Activated naive CD8-positive, alpha-beta T cell treated with anti-CD3 and anti-CD28 coated beads, Interleukin-2, amount 10 ng/mL, durations not matched to agents 7 days and 5 days (primary cell): ENCODE data around the gene LRRC4. TPM values are rescaled to one million over a fixed set of nuclear protein-coding genes. Genes with fewer than 3 reads are reported as not detected.

ENCODE experiments used
- ATAC-seq: fragments of 150-1000 bp; cut with Tn5 transposase; one replicate; pipeline ENCODE4 v1.10.0; 2021; ENCODE audit warnings: low read depth, moderate library complexity
- POLR2A ChIA-PET: fragments of 350-600 bp; sonication (Branson Sonifier 250); formaldehyde crosslinking; loops from one replicate; lab custom pipeline; 2021; ENCODE audit warnings: antibody characterized with exemption; lab: Charles Lee
- DNase-seq: peaks from one replicate; pipeline ENCODE4 v3.0.0; 2021
- H3K27ac Mint-ChIP-seq: one replicate; pipeline ENCODE4 v1.8.0; 2022; ENCODE audit warnings: mild to moderate bottlenecking, mixed read lengths
- H3K27me3 Mint-ChIP-seq: one replicate; pipeline ENCODE4 v1.8.0; 2022; ENCODE audit warnings: mild to moderate bottlenecking, moderate library complexity, mixed read lengths
- H3K36me3 Mint-ChIP-seq: one replicate; pipeline ENCODE4 v1.8.0; 2021; ENCODE audit warnings: mild to moderate bottlenecking, mixed read lengths
- H3K4me1 Mint-ChIP-seq: one replicate; pipeline ENCODE4 v1.8.0; 2021; ENCODE audit warnings: mixed read lengths
- H3K4me3 Mint-ChIP-seq: one replicate; pipeline ENCODE4 v1.8.0; 2022; ENCODE audit warnings: mild to moderate bottlenecking, moderate library complexity, mixed read lengths
- H3K9me3 Mint-ChIP-seq: one replicate; pipeline ENCODE4 v1.8.0; 2021; ENCODE audit warnings: mixed read lengths
- total RNA-seq, 2 experiments: library from RNA; stranded (reverse); gene quantifications; one replicate each; pipeline ENCODE4 v1.2.3, GENCODE V29; 2021

Gene LRRC4
- total RNA-seq, 2 experiments from 2014 or later, result 0.11 TPM; not detected in 1

DNA sequence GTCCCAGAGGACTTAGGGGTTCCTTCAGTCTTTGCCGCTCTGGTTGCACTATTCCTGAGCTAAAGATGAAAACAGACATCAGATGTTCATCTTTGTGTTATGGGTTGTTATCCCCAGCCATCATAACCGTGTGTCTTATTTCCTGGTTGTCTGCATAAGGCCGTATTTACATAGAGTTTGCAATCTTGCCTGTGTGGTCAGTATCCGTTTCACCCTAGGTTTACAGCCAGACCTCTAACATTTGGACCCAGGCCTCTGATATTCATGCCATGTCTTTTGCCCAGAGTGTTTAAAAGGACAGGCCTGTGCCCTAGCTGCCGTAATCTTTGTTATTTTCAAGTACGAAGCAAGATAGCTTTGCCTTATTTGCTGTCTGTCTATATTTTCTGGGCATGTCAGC lies 26.6 kb downstream of the LRRC4 start:
- Mint-ChIP-seq H3K4me3 (no peak overlapping the region), H3K9me3 (no peaks in the 10 kb centered on the region), H3K27me3 (no peaks in the 10 kb centered on the region), H3K4me1 (peaks cover 13% of the 10 kb centered on the region), H3K27ac (no peak overlapping the region), H3K36me3 (peaks cover 5% of the 10 kb centered on the region)
- POLR2A ChIA-PET, result no interaction called here
- no peak for DNase-seq
- no peak for ATAC-seq

DNA sequence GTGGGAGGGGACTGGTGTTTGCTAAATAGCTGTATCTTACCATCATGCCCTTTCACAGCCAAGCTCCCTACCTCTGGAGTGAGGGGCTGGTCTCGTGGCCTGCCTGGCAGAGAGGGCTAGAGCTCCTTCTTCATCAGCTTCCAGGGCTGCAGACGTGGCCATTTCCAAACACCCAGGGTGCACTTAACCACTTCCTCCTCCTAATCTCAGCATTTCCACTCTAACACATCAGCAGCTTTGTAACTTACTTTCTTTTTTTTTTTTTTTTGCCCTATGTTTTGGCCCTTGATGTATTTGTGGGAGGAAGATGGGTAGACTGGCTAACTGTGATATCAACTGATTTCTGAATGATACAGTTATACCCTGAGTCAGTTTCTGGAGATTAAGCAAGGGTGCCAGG lies 27.4 kb downstream of the LRRC4 start:
- no peaks in the 10 kb centered on the region for H3K9me3 Mint-ChIP-seq
- POLR2A ChIA-PET, result interaction anchor here (0.6 to 0.7 kb wide), 2 partner anchors 31 to 328 kb away, joined by 3 read pairs; no protein-coding TSS in a partner anchor

DNA sequence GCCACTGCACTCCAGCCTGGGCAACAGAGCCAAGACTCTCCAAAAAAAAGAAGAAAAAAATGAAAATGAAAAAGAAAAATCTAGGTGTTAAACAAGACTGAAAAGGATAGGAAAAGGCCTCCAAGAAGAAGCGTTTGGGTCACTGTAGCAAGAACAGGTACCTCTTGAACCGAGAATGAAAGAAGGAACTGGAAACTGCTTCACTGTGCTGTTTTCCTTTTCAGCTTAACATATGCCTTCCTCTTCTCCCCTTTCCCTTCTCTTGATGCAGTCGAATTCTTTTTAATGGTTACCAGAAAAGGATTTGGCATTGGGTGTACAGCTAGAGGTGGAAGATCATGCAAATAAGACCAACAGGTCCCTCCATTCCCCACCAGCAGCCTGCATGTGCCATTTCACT lies 28.1 kb downstream of the LRRC4 start:
- H3K27ac Mint-ChIP-seq, result no peak overlapping the region
- no peak for DNase-seq
- H3K9me3 Mint-ChIP-seq, result no peaks in the 10 kb centered on the region
- H3K4me3 Mint-ChIP-seq, result no peak overlapping the region
- POLR2A ChIA-PET, result interaction anchor here (0.6 to 0.7 kb wide), 2 partner anchors 32 to 328 kb away, joined by 3 read pairs; no protein-coding TSS in a partner anchor
- H3K4me1 Mint-ChIP-seq, result peaks cover 13% of the 10 kb centered on the region
- no peaks in the 10 kb centered on the region for H3K27me3 Mint-ChIP-seq
- H3K36me3 Mint-ChIP-seq, result peaks cover 5% of the 10 kb centered on the region
- ATAC-seq, result no peak

More for the DNA sequence above, 27.4 kb downstream of the LRRC4 start:
- Mint-ChIP-seq H3K4me3 (no peak overlapping the region), H3K36me3 (peaks cover 5% of the 10 kb centered on the region), H3K4me1 (peaks cover 13% of the 10 kb centered on the region), H3K27ac (no peak overlapping the region), H3K27me3 (no peaks in the 10 kb centered on the region)
- no peak for DNase-seq
- peak; percentile 60 for ATAC-seq

DNA sequence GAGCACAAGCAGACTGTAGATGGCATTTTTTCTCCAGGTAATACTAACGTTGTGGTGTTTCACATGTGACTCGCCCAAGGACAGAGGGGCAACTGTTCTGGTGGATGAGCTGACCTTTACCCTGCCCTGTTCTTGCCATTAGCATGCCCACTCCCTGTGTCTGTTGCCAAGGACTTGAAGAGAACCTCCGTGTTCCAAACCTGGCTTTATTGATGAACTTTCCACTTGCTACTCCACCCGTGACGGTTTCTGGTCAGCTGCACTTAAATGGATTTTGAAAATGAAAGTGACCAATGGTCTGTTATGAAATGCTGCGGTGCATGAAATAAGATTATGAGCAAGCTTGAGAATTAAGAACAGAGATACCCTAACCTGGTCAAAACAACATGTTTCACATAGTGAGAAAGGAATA lies 30.4 kb downstream of the LRRC4 start:
- H3K27me3 Mint-ChIP-seq, result no peaks in the 10 kb centered on the region
- H3K4me3 Mint-ChIP-seq, result no peak overlapping the region
- peaks cover 5% of the 10 kb centered on the region for H3K36me3 Mint-ChIP-seq
- H3K4me1 Mint-ChIP-seq, result peaks cover 13% of the 10 kb centered on the region
- H3K27ac Mint-ChIP-seq, result no peak overlapping the region
- ATAC-seq, result no peak
- POLR2A ChIA-PET, result no interaction called here
- no peaks in the 10 kb centered on the region for H3K9me3 Mint-ChIP-seq
- no peak for DNase-seq

DNA sequence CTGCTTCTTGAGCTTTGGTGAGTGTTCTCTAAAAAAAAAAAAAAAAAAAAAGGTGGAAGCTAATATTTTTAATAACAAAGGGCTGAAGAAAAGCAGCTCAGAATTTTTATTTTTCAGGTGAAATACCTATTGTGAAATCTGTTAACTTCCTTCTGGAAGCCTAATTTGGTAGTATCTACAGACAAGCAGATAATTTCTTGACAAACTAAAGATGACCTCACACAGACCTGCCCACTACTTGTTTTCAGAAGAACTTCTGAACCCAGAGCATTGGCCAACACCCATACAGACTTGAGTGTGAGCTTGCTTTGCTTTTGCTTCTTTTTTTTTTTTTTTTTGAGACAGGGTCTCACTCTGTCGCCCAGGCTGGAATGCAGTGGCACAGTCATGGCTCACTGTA lies 31.2 kb downstream of the LRRC4 start:
- POLR2A ChIA-PET, result no interaction called here
- Mint-ChIP-seq H3K4me3 (no peak overlapping the region), H3K36me3 (peaks cover 2% of the 10 kb centered on the region), H3K27ac (no peak overlapping the region), H3K27me3 (no peaks in the 10 kb centered on the region), H3K9me3 (no peaks in the 10 kb centered on the region), H3K4me1 (peaks cover 13% of the 10 kb centered on the region)
- DNase-seq (no peak), ATAC-seq (no peak)

DNA sequence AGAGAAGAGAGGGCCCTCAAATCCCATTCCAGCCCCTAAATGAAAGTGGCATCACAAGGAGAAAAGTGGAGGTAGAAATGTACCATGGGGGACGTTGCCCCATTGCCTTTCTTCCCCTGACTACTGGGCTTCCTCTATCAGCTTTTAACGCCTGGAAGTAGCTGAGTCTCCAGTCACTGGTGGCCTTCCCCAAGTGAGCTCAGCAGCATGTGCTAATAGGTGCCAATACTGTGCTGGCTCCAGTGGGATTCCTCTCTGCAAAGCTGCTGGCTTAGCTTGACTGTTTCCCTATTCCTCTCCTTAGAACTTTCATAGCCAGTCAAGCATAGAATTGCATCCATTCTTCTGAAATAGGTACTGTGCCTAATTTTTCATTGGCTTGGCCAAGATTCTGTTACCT lies 32.6 kb downstream of the LRRC4 start:
- ATAC-seq (no peak), DNase-seq (no peak)
- peaks cover 6% of the 10 kb centered on the region for H3K36me3 Mint-ChIP-seq
- H3K27me3 Mint-ChIP-seq, result no peaks in the 10 kb centered on the region
- no peaks in the 10 kb centered on the region for H3K9me3 Mint-ChIP-seq
- H3K27ac Mint-ChIP-seq, result no peak overlapping the region
- no peak overlapping the region for H3K4me3 Mint-ChIP-seq
- POLR2A ChIA-PET, result no interaction called here
- peaks cover 7% of the 10 kb centered on the region for H3K4me1 Mint-ChIP-seq

DNA sequence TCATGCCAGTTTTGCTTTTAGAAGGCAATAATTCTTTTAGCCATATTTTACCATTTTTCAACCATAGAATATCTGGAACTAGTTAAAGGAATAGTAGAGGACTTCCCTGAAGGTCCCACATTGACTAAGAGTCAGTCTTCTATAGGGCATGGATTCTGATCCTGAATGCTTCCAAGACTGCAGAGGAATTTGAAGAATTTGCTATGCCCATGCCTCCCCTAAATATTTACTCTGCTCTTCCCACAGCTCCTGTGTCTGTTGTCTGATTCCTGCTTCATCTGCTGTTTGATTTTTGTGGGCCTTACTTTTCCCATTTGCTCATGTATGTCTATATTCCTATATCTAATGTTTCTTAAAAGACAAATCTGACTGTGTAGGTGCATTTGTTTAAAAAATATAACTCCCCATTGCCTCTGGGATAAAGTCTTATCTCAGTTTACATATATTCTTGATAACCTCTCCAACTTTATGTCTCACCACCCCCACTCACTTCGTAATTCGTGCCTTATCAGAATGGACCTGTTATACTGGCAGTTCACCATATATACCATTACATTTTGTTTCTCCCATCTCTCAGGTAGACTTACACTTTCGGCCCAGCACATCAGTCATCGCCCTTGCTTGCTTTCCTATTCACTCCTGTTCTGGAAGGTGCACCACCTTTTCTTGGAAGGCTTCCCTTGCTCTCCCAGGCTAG lies 33.9 kb downstream of the LRRC4 start:
- H3K4me1 Mint-ChIP-seq, result peaks cover 3% of the 10 kb centered on the region
- POLR2A ChIA-PET, result no interaction called here
- ATAC-seq, result no peak
- no peaks in the 10 kb centered on the region for H3K27me3 Mint-ChIP-seq
- H3K27ac Mint-ChIP-seq, result no peak overlapping the region
- H3K36me3 Mint-ChIP-seq, result peaks cover 12% of the 10 kb centered on the region
- DNase-seq, result no peak
- no peak overlapping the region for H3K4me3 Mint-ChIP-seq
- no peaks in the 10 kb centered on the region for H3K9me3 Mint-ChIP-seq

DNA sequence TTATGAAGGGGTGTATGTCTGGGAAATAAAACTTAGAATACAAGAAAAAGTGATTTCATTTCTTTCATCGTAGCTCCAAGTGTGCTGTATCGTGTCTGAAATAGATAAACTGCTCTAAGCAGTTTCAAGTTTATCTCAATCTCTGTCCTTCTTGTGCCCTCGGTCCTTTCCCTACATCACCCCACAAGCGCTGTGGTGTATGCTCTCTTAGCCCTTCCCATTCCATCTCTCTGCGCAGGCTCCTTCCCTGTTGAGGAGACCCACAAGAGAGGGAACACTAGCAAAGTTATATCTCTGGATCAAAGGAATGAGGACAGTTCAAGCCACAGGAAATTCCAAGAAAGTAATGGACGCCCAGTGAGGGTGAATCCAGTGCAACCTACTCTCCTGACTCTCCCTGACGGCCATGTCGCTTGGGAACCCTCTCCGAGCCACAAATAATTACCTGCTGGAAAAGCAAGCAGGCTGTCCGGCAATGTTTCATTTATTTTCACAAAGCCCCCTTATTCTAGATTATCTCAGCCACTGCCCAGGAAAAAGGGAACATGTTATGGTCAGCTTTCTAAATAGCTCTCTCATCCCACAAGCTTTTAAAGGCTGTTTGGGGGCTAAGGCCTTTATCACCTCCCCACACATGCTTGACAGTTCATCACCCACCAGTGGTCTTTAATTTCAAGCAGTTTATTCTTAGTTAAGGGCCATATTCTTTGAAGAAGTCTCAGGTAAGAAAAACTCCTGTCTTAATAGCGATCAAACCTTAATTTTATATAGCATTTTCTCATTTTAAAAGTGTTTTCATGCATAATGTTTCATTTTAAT lies 34.8 kb downstream of the LRRC4 start:
- no peaks in the 10 kb centered on the region for H3K9me3 Mint-ChIP-seq
- POLR2A ChIA-PET, result no interaction called here
- no peak for ATAC-seq
- H3K27me3 Mint-ChIP-seq, result no peaks in the 10 kb centered on the region
- no peak overlapping the region for H3K27ac Mint-ChIP-seq
- H3K4me3 Mint-ChIP-seq, result no peak overlapping the region
- H3K36me3 Mint-ChIP-seq, result peaks cover 13% of the 10 kb centered on the region
- DNase-seq, result no peak
- peaks cover 3% of the 10 kb centered on the region for H3K4me1 Mint-ChIP-seq

DNA sequence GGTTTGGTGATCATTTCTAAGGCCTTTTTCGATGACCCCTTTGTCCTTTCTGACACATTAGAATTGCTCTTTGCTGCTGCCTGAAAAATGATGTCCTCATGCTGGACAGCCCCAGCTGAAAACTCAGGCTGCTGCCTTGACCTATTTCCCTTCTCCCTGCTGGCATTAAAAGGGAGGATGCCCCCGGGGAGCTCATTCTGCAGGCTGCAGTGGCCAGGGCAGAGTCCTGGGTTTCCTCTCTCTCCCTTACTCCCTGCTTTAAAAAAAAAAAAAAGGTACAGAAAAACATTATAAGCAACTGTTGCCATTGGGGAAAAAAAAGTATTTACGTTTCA lies 35.4 kb downstream of the LRRC4 start:
- Mint-ChIP-seq H3K4me3 (no peak overlapping the region), H3K9me3 (no peaks in the 10 kb centered on the region), H3K27ac (no peak overlapping the region), H3K4me1 (peaks cover 1% of the 10 kb centered on the region), H3K27me3 (no peaks in the 10 kb centered on the region), H3K36me3 (peaks cover 15% of the 10 kb centered on the region)
- POLR2A ChIA-PET, result no interaction called here
- ATAC-seq, result no peak
- DNase-seq, result no peak

DNA sequence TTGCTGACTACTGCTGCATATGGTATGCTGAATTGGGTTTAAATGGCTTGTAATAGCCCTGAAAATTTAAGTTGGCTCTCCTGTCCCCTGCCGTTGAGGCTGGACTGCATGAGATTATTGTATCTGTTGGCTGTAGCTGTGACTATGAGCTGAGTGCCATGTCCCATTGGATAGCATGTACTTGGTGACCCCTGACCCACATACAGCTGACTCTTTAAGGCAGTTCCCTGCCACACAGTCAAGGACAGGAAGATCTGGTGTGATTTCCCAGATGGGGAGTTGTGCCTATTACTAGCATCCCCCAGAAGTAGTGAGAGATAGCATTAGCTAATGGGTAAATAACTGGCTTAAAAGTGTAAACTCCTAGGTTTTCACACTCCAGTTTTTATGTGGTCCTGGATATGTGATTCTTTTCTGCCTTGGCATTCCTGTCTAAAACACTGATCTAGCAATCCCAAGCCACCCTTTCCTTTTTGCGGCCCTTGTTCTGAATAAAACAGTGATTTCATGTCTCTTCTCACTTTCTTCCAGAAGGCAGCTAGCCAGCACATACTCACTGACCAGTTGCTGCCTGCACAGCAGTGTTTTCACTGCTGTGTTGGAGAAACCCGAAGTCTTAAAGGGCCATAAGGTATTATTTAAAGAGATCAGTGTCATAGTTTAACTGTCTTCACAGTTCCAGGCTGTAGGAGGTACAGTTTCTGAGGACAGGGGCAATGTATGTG lies 35.9 kb downstream of the LRRC4 start:
- DNase-seq (no peak), ATAC-seq (no peak)
- Mint-ChIP-seq H3K4me3 (no peak overlapping the region), H3K27me3 (no peaks in the 10 kb centered on the region), H3K27ac (no peak overlapping the region), H3K9me3 (no peaks in the 10 kb centered on the region), H3K4me1 (no peaks in the 10 kb centered on the region), H3K36me3 (peaks cover 14% of the 10 kb centered on the region)
- POLR2A ChIA-PET, result no interaction called here

DNA sequence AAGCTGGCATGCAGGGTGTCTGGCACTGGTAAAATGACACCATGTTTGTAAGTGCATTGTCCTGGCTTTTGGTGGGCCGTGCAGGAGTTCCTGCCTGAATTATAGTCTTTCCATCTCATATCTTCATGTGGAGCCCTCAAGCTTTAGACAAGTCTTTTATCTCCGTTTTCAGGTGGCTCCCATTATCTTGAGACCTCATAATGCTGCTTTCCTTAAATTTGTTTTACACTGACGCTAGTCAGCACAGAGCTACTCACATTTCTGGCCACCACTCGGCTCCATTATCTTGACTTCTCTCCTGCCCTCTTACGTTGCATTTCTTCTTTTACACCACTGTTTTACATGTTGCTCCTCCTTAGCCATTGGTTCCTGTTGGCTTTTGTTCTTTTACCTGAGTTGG lies 37.2 kb downstream of the LRRC4 start:
- no peak for ATAC-seq
- no peak for DNase-seq
- H3K4me3 Mint-ChIP-seq, result no peak overlapping the region
- H3K4me1 Mint-ChIP-seq, result no peaks in the 10 kb centered on the region
- H3K27ac Mint-ChIP-seq, result no peak overlapping the region
- no peaks in the 10 kb centered on the region for H3K27me3 Mint-ChIP-seq
- H3K9me3 Mint-ChIP-seq, result no peaks in the 10 kb centered on the region
- POLR2A ChIA-PET, result no interaction called here
- peaks cover 14% of the 10 kb centered on the region for H3K36me3 Mint-ChIP-seq

DNA sequence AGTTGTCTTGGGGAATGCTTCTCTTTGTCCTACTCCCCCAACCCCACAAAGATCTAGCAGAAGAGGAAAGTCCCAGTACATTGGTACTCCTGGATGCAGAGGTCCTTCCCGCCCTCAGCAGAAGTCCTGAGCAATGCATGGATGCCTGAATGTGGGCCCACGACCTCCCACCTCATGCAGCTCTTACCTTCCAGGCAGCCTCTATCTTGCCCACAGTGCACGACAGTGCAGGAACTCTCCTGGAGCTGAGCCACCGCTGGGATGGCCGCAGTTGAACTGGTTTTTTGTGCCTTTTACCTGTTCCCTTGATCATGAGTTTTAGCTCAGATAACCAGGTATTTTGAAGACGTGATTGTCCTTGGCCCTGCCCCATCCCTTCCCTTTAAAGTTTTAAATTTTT lies 37.9 kb downstream of the LRRC4 start:
- Mint-ChIP-seq H3K9me3 (no peaks in the 10 kb centered on the region), H3K4me1 (no peaks in the 10 kb centered on the region), H3K36me3 (peaks cover 14% of the 10 kb centered on the region), H3K27me3 (no peaks in the 10 kb centered on the region), H3K4me3 (no peak overlapping the region), H3K27ac (no peak overlapping the region)
- no peak for DNase-seq
- POLR2A ChIA-PET, result no interaction called here
- no peak for ATAC-seq

DNA sequence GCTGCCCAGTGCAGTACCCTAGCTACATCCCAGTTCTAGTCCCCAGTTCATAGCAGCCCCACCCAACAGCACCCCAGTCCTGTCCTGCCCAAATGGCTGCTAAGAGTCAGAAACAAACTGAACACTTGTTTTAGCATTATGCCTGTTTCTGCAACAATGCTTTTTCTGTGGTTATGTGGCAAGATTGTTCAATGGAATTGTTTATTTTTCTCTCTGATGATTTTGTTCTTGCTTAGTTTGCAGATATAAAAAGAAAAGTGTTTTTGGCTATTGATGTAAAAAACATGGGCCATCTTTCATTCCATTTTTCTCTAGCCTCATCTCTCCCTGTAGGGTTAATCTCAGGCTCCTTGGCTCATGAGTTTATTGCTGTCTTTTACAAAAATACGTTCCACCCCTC lies 42.5 kb downstream of the LRRC4 start:
- Mint-ChIP-seq H3K27ac (no peak overlapping the region), H3K27me3 (no peaks in the 10 kb centered on the region), H3K4me3 (no peak overlapping the region), H3K9me3 (no peaks in the 10 kb centered on the region), H3K36me3 (peaks cover 15% of the 10 kb centered on the region), H3K4me1 (peaks cover 2% of the 10 kb centered on the region)
- DNase-seq (no peak), ATAC-seq (no peak)
- POLR2A ChIA-PET, result no interaction called here
